ENCODE measurements around the gene CHCHD3.

CHCHD3 gene

DNA sequence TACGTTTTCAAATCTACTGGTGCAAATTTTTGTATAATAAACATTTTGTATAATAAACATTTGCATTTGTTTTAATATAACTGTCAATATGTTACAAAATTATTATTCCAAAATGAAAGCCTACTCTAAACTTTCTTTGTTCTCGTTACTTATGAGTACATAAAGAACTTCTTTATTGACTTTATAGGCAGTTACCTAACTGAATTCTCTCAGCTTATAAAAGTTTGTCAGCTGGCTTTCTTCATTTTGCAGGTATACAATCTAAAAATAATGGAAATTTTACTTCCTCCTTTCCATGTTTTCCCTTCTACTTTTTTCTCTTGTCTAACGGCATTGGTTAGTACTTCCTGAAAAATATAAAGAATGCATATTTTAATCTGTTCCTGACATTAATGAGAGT, 137.1 kb downstream of the CHCHD3 start:
- H3K9me3 ChIP-seq (ENCODE audit: control insufficient read depth in 5 of 5, low read length in 5 of 5): no peaks in the 10 kb centered on the region
- H3K4me1 ChIP-seq (ENCODE audit: control insufficient read depth in 5 of 5, insufficient read depth in 5 of 5, low read length in 5 of 5): peaks cover 0 to 4% (median 0%) of the 10 kb centered on the region in 5 donors
- no peaks in the 10 kb centered on the region for H3K27me3 ChIP-seq (ENCODE audit: control insufficient read depth in 5 of 5, insufficient read depth in 4 of 5, low read length in 5 of 5)
- H3K9ac ChIP-seq (ENCODE audit: low read length in 5 of 5): no peak overlapping the region
- H3K27ac ChIP-seq (ENCODE audit: low read depth, low read length): no peak overlapping the region
- H3K36me3 ChIP-seq (ENCODE audit: control insufficient read depth in 5 of 5, insufficient read depth in 5 of 5, low read length in 5 of 5): peaks cover 0 to 5% (median 0%) of the 10 kb centered on the region in 5 donors
- H3K4me3 ChIP-seq (ENCODE audit: low read depth in 1 of 5, low read length in 5 of 5): no peak overlapping the region

DNA sequence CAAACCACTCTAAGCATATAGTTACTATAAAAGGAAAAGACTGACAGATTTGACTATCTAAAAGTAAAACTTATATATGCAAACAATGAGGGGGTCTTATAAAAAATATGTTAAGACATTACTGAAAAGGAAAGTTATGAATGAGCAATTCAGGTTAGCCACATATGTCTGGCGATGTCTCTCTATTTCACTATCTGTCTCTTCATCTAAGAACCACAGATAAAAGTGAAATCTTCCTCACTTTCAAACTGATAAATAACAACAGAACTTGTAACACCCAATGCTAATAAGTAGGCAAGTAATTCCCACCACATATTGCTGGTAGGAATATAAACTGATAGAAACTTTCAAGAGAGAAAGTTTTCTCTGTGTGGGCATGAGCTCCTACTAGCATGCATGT, 138.2 kb downstream of the CHCHD3 start:
- Histone ChIP-seq H3K9me3 (ENCODE audit: control insufficient read depth in 5 of 5, low read length in 5 of 5) (no peaks in the 10 kb centered on the region), H3K36me3 (ENCODE audit: control insufficient read depth in 5 of 5, insufficient read depth in 5 of 5, low read length in 5 of 5) (peaks cover 0 to 5% (median 0%) of the 10 kb centered on the region in 5 donors), H3K27ac (ENCODE audit: low read depth, low read length) (no peak overlapping the region), H3K27me3 (ENCODE audit: control insufficient read depth in 5 of 5, insufficient read depth in 4 of 5, low read length in 5 of 5) (no peaks in the 10 kb centered on the region), H3K4me3 (ENCODE audit: low read depth in 1 of 5, low read length in 5 of 5) (no peak overlapping the region), H3K9ac (ENCODE audit: low read length in 5 of 5) (no peak overlapping the region), H3K4me1 (ENCODE audit: control insufficient read depth in 5 of 5, insufficient read depth in 5 of 5, low read length in 5 of 5) (peaks cover 0 to 4% (median 0%) of the 10 kb centered on the region in 5 donors)

DNA sequence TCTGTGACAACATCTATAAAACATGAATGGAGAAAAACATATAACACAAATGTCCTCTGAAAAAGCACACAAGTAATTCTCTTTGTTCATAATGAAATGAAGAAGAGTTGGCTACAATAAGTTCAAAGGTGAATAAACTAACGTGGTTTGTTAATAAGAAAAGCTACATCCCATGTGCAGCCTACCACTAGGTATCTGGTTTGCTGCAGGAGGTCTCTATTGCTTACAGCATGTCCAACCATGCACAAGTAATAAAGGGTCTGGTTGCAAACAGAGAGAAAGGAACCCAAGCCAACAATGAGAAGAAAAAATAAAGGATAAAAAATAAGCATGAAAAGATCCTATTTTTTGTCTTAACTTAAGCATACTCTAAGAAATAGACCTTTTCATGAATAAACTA, 139.2 kb downstream of the CHCHD3 start:
- peaks cover 0 to 5% (median 0%) of the 10 kb centered on the region in 5 donors for H3K36me3 ChIP-seq (ENCODE audit: control insufficient read depth in 5 of 5, insufficient read depth in 5 of 5, low read length in 5 of 5)
- H3K4me1 ChIP-seq (ENCODE audit: control insufficient read depth in 5 of 5, insufficient read depth in 5 of 5, low read length in 5 of 5): peaks cover 0 to 4% (median 0%) of the 10 kb centered on the region in 5 donors
- no peak overlapping the region for H3K27ac ChIP-seq (ENCODE audit: low read depth, low read length)
- no peak overlapping the region for H3K4me3 ChIP-seq (ENCODE audit: low read depth in 1 of 5, low read length in 5 of 5)
- H3K9ac ChIP-seq (ENCODE audit: low read length in 5 of 5): no peak overlapping the region
- H3K9me3 ChIP-seq (ENCODE audit: control insufficient read depth in 5 of 5, low read length in 5 of 5): no peaks in the 10 kb centered on the region
- no peaks in the 10 kb centered on the region for H3K27me3 ChIP-seq (ENCODE audit: control insufficient read depth in 5 of 5, insufficient read depth in 4 of 5, low read length in 5 of 5)

DNA sequence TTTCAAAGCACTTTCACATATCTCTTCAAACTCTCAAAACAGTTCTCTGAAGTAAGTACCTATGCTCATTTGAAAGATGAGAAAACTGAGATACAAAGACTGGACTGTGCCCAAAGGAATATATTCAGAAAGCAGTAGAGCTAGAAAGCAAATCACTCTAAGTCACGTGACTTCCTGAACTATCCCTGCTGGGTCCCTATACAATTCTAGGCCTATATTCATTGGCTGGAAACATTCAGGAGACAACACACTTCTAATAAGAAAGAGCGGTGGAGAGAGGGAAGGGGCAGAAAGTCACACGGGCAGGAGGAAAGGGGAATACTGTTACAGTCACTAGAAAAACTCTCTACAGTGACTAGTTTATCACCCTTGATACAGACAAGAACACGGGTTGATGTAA, 140.0 kb downstream of the CHCHD3 start:
- H3K4me3 ChIP-seq (ENCODE audit: low read depth in 1 of 5, low read length in 5 of 5): no peak overlapping the region
- peaks cover 0 to 5% (median 0%) of the 10 kb centered on the region in 5 donors for H3K36me3 ChIP-seq (ENCODE audit: control insufficient read depth in 5 of 5, insufficient read depth in 5 of 5, low read length in 5 of 5)
- H3K9ac ChIP-seq (ENCODE audit: low read length in 5 of 5): no peak overlapping the region
- H3K4me1 ChIP-seq (ENCODE audit: control insufficient read depth in 5 of 5, insufficient read depth in 5 of 5, low read length in 5 of 5): no peaks in the 10 kb centered on the region
- no peaks in the 10 kb centered on the region for H3K9me3 ChIP-seq (ENCODE audit: control insufficient read depth in 5 of 5, low read length in 5 of 5)
- H3K27me3 ChIP-seq (ENCODE audit: control insufficient read depth in 5 of 5, insufficient read depth in 4 of 5, low read length in 5 of 5): no peaks in the 10 kb centered on the region
- H3K27ac ChIP-seq (ENCODE audit: low read depth, low read length): no peak overlapping the region

DNA sequence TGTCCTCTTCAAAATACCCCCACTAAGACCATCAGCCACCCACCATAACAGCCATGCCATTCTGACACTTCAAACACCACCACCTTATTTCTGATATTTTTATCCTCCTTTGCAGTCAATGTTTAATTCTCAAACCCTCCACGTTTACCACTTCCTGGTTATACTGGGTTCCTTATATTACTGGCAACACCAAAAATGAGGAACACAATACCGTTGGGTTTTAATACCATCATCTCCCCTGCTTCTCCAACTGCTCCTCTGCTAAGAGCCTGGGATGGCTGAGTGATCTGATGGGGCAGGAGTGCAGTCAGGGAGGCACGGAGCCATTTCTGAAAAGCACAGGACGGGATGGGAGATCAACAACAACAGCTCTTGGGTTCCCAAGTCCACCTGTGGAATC, 140.5 kb downstream of the CHCHD3 start:
- H3K9ac ChIP-seq (ENCODE audit: low read length in 5 of 5): no peak overlapping the region

DNA sequence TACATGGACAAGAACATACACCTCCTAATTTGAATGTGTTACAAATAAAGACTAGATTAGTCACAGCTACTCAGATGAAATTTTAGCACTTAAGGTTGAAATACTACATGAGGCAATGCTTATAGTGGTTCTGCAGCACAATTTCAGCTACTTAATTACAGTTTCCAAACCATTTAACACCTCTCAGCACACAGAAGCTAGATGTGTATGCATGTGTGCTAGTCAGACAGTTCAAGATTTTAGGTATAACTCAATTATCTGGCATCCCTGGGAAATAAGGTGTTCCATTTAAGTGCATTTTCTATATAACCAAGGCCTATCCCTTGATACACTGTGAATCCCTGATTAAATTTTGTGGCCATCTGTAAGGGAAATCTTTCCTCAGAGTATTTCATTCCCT, 141.8 kb downstream of the CHCHD3 start:
- H3K36me3 ChIP-seq (ENCODE audit: control insufficient read depth in 5 of 5, insufficient read depth in 5 of 5, low read length in 5 of 5): peaks cover 0 to 5% (median 0%) of the 10 kb centered on the region in 5 donors
- no peak overlapping the region for H3K27ac ChIP-seq (ENCODE audit: low read depth, low read length)
- no peaks in the 10 kb centered on the region for H3K4me1 ChIP-seq (ENCODE audit: control insufficient read depth in 5 of 5, insufficient read depth in 5 of 5, low read length in 5 of 5)
- no peaks in the 10 kb centered on the region for H3K27me3 ChIP-seq (ENCODE audit: control insufficient read depth in 5 of 5, insufficient read depth in 4 of 5, low read length in 5 of 5)
- H3K9ac ChIP-seq (ENCODE audit: low read length in 5 of 5): no peak overlapping the region
- H3K9me3 ChIP-seq (ENCODE audit: control insufficient read depth in 5 of 5, low read length in 5 of 5): peaks cover 0 to 7% (median 7%) of the 10 kb centered on the region in 5 donors
- H3K4me3 ChIP-seq (ENCODE audit: low read depth in 1 of 5, low read length in 5 of 5): no peak overlapping the region

More for the DNA sequence above, 140.5 kb downstream of the CHCHD3 start:
- Histone ChIP-seq H3K27ac (ENCODE audit: low read depth, low read length) (no peak overlapping the region), H3K27me3 (ENCODE audit: control insufficient read depth in 5 of 5, insufficient read depth in 4 of 5, low read length in 5 of 5) (no peaks in the 10 kb centered on the region), H3K36me3 (ENCODE audit: control insufficient read depth in 5 of 5, insufficient read depth in 5 of 5, low read length in 5 of 5) (peaks cover 0 to 5% (median 0%) of the 10 kb centered on the region in 5 donors), H3K4me3 (ENCODE audit: low read depth in 1 of 5, low read length in 5 of 5) (no peak overlapping the region), H3K9me3 (ENCODE audit: control insufficient read depth in 5 of 5, low read length in 5 of 5) (no peaks in the 10 kb centered on the region), H3K4me1 (ENCODE audit: control insufficient read depth in 5 of 5, insufficient read depth in 5 of 5, low read length in 5 of 5) (no peaks in the 10 kb centered on the region)

DNA sequence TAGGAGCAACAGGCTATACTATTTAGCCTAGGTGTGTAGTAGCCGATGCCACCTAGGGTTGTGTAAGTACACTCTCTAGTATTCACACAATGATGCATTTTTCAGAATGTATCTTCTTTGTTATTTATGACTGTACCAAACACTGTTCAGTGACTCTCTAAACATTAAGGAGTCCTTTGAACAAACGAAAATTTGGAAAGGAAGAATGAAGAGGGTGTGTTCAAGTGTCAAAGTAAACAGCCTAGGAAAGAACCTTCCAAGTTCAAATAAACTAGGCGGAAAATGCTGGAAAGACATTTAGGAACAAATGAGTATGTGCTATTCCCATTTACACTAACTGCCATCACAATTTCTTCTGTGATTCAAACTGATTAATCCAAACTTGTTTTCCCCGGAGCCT, 142.4 kb downstream of the CHCHD3 start:
- Histone ChIP-seq H3K9ac (ENCODE audit: low read length in 5 of 5) (no peak overlapping the region), H3K4me1 (ENCODE audit: control insufficient read depth in 5 of 5, insufficient read depth in 5 of 5, low read length in 5 of 5) (no peaks in the 10 kb centered on the region), H3K27ac (ENCODE audit: low read depth, low read length) (no peak overlapping the region)

DNA sequence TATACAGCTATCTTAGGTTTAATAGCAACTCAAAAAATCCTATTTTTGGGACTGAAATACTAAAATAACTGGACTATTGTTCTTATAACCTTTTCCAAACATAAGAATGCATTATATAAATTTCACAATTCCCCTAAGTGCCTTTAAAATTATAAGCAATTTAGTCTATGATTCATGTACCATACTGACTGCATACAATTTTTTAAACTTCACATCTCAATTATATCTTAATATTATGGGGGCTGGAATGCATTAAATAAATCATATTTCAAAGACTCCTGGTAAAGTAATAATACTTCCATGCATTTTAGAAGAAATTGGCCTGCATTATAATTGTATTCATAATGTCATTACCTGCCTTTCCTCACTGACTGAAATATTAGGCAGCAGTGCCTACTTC, 144.6 kb downstream of the CHCHD3 start:
- Histone ChIP-seq H3K27me3 (ENCODE audit: control insufficient read depth in 5 of 5, insufficient read depth in 4 of 5, low read length in 5 of 5) (no peaks in the 10 kb centered on the region), H3K9ac (ENCODE audit: low read length in 5 of 5) (no peak overlapping the region), H3K4me1 (ENCODE audit: control insufficient read depth in 5 of 5, insufficient read depth in 5 of 5, low read length in 5 of 5) (no peaks in the 10 kb centered on the region), H3K36me3 (ENCODE audit: control insufficient read depth in 5 of 5, insufficient read depth in 5 of 5, low read length in 5 of 5) (peaks cover 0 to 5% (median 0%) of the 10 kb centered on the region in 5 donors), H3K27ac (ENCODE audit: low read depth, low read length) (no peak overlapping the region), H3K4me3 (ENCODE audit: low read depth in 1 of 5, low read length in 5 of 5) (no peak overlapping the region), H3K9me3 (ENCODE audit: control insufficient read depth in 5 of 5, low read length in 5 of 5) (peaks cover 0 to 7% (median 7%) of the 10 kb centered on the region in 5 donors)

More for the DNA sequence above, 142.4 kb downstream of the CHCHD3 start:
- H3K36me3 ChIP-seq (ENCODE audit: control insufficient read depth in 5 of 5, insufficient read depth in 5 of 5, low read length in 5 of 5): peaks cover 0 to 5% (median 0%) of the 10 kb centered on the region in 5 donors
- no peaks in the 10 kb centered on the region for H3K27me3 ChIP-seq (ENCODE audit: control insufficient read depth in 5 of 5, insufficient read depth in 4 of 5, low read length in 5 of 5)
- peaks cover 0 to 7% (median 7%) of the 10 kb centered on the region in 5 donors for H3K9me3 ChIP-seq (ENCODE audit: control insufficient read depth in 5 of 5, low read length in 5 of 5)
- no peak overlapping the region for H3K4me3 ChIP-seq (ENCODE audit: low read depth in 1 of 5, low read length in 5 of 5)

DNA sequence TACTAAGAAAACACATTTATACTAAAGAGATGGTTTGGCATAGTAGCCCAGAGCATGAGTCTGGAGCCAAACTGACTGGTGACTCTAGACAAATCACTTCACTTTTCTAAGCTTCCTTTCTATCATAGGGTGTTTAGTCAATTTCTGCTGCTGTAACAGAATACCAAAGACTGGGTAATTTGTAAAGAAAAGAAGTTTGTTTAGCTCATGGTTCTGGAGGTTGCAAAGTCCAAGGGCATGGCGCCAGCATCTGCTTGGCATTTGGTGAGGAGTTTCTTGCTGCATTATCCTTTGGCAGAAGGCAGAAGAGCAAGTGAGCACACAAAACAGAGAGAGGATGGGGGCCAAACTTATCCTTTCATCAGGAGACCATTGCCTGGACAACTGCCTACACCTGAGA, 146.3 kb downstream of the CHCHD3 start:
- Histone ChIP-seq H3K9ac (ENCODE audit: low read length in 5 of 5) (no peak overlapping the region), H3K27me3 (ENCODE audit: control insufficient read depth in 5 of 5, insufficient read depth in 4 of 5, low read length in 5 of 5) (no peaks in the 10 kb centered on the region), H3K27ac (ENCODE audit: low read depth, low read length) (no peak overlapping the region), H3K4me3 (ENCODE audit: low read depth in 1 of 5, low read length in 5 of 5) (no peak overlapping the region), H3K9me3 (ENCODE audit: control insufficient read depth in 5 of 5, low read length in 5 of 5) (peaks cover 0 to 7% (median 7%) of the 10 kb centered on the region in 5 donors), H3K36me3 (ENCODE audit: control insufficient read depth in 5 of 5, insufficient read depth in 5 of 5, low read length in 5 of 5) (peaks cover 0 to 4% (median 0%) of the 10 kb centered on the region in 5 donors), H3K4me1 (ENCODE audit: control insufficient read depth in 5 of 5, insufficient read depth in 5 of 5, low read length in 5 of 5) (peaks cover 0 to 4% (median 0%) of the 10 kb centered on the region in 5 donors)

DNA sequence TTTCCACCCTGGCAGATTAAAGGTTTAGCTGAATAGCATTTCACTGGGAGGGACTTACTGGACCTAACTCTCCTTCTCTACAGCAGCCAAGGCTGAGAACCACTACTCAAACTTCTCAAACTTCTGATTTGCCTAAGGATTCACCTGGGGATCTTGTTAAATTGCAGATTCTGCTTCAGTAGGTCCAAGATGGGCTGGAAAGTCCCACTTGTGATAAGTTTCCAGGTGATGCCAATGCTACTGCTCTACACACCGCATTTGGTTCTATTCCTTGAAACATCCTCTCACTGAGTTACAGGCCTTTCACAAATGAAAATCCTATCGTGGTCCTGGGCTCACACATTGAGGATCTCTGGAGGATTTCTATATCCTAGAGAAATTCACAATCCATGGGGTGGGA, 147.9 kb downstream of the CHCHD3 start:
- Histone ChIP-seq H3K9ac (ENCODE audit: low read length in 5 of 5) (no peak overlapping the region), H3K36me3 (ENCODE audit: control insufficient read depth in 5 of 5, insufficient read depth in 5 of 5, low read length in 5 of 5) (peaks cover 0 to 4% (median 0%) of the 10 kb centered on the region in 5 donors), H3K4me3 (ENCODE audit: low read depth in 1 of 5, low read length in 5 of 5) (no peak overlapping the region), H3K9me3 (ENCODE audit: control insufficient read depth in 5 of 5, low read length in 5 of 5) (peaks cover 0 to 7% (median 7%) of the 10 kb centered on the region in 5 donors), H3K27ac (ENCODE audit: low read depth, low read length) (no peak overlapping the region), H3K27me3 (ENCODE audit: control insufficient read depth in 5 of 5, insufficient read depth in 4 of 5, low read length in 5 of 5) (no peaks in the 10 kb centered on the region), H3K4me1 (ENCODE audit: control insufficient read depth in 5 of 5, insufficient read depth in 5 of 5, low read length in 5 of 5) (peaks cover 0 to 4% (median 0%) of the 10 kb centered on the region in 5 donors)

Data from subcutaneous abdominal adipose tissue (tissue), 5 donors.